ENCODE results near the gene THUMPD3. TPM values are rescaled to one million over a fixed set of nuclear protein-coding genes. Genes with fewer than 3 reads are reported as not detected.

The THUMPD3 gene
- total and polyA plus RNA-seq, 2 of the 13 experiments (the other 11 are each of a cell fraction or from before 2014, with no cell fraction given), result 31.2 to 44.1 TPM

GRCh38 chr3:9362731-9363530 lies at the start of gene THUMPD3 (continued):
- TF ChIP-seq ZNF530 (CRISPR knock-in tag; IDR thresholded peaks at IDR 0.05; ENCODE audit: low read depth) (0 out of 2 replicates have a peak, but pooled peaks have one; percentile 65), TBL1XR1 (IDR thresholded peaks at IDR 0.05; ENCODE audit: borderline replicate concordance, low read length, partially characterized antibody) (no peak), ZNF10 (CRISPR knock-in tag; IDR thresholded peaks at IDR 0.05; ENCODE audit: borderline replicate concordance, low read depth) (no peak), RELA (CRISPR knock-in tag; IDR thresholded peaks at IDR 0.05) (no peak), PRMT3 (CRISPR knock-in tag; IDR thresholded peaks at IDR 0.05; ENCODE audit: borderline replicate concordance, low read depth) (no peak), POGZ (CRISPR knock-in tag; IDR thresholded peaks at IDR 0.05) (peak; percentile 74), PREB (CRISPR knock-in tag; IDR thresholded peaks at IDR 0.05) (no peak), SIX1 (CRISPR knock-in tag; IDR thresholded peaks at IDR 0.05; ENCODE audit: borderline replicate concordance) (no peak), ZNF83 (CRISPR knock-in tag; IDR thresholded peaks at IDR 0.05; ENCODE audit: borderline replicate concordance) (peak; percentile 35; the same call in 1 of the 2 replicates), GLI4 (CRISPR knock-in tag; IDR thresholded peaks at IDR 0.05; ENCODE audit: borderline replicate concordance) (peak; percentile 83; the same call in 1 of the 2 replicates), HES4 (CRISPR knock-in tag; IDR thresholded peaks at IDR 0.05; ENCODE audit: borderline replicate concordance) (peak; percentile 82), MIER3 (CRISPR knock-in tag; IDR thresholded peaks at IDR 0.05; ENCODE audit: borderline replicate concordance) (peak; percentile 52; the same call in 1 of the 2 replicates), GMEB1 (CRISPR knock-in tag; IDR thresholded peaks at IDR 0.05; ENCODE audit: borderline replicate concordance) (peak; percentile 91; the same call in 1 of the 2 replicates), UBTF (CRISPR knock-in tag; IDR thresholded peaks at IDR 0.05) (peak; percentile 84), TFDP2 (CRISPR knock-in tag; IDR thresholded peaks at IDR 0.05) (peak; percentile 89), ZSCAN5A (CRISPR knock-in tag; IDR thresholded peaks at IDR 0.05; ENCODE audit: borderline replicate concordance) (peak; percentile 90), NR2F2 (IDR thresholded peaks at IDR 0.05; ENCODE audit: borderline replicate concordance, low read depth) (no peak), ZBTB26 (CRISPR knock-in tag; IDR thresholded peaks at IDR 0.05; ENCODE audit: borderline replicate concordance) (peak; percentile 81)

All from HepG2 (cell line).